ENCODE results near the gene RAB6A.

Gene RAB6A

GRCh38 chr11:73651252-73651651 is 109.6 kb downstream of the RAB6A start:
- POLR2A ChIA-PET = no interaction called here
- Histone ChIP-seq H3K4me3 (ENCODE audit: control insufficient read depth in 1 of 7, extremely low read depth in 1 of 7, insufficient read depth in 4 of 7, low read depth in 2 of 7, low read length in 6 of 7) (no peak overlapping the region), H3K27me3 (replicated peaks in 2 of 5; ENCODE audit: control insufficient read depth in 4 of 5, insufficient read depth in 5 of 5, low read length in 4 of 5) (peaks cover 0 to 1% (median 0%) of the 10 kb centered on the region in 5 experiments), H3K36me3 (ENCODE audit: control insufficient read depth in 4 of 4, insufficient read depth in 4 of 4, low read length in 3 of 4) (no peaks in the 10 kb centered on the region), H3K27ac (ENCODE audit: insufficient read depth in 1 of 2, low read depth in 1 of 2, low read length in 2 of 2, poor library complexity in 1 of 2, severe bottlenecking in 2 of 2) (no peak overlapping the region), H3K4me1 (ENCODE audit: control extremely low read depth in 1 of 4, control insufficient read depth in 4 of 4, insufficient read depth in 4 of 4, low read length in 3 of 4) (peaks cover 0 to 9% (median 2%) of the 10 kb centered on the region in 4 experiments), H3K9me3 (ENCODE audit: control extremely low read depth in 1 of 5, control insufficient read depth in 4 of 5, insufficient read depth in 2 of 5, low read depth in 1 of 5, low read length in 4 of 5) (no peaks in the 10 kb centered on the region)
- CTCF ChIA-PET = interaction anchor here (0.7 to 6.8 kb wide), 2 partner anchors 10 to 23 kb away, joined by 3 to 48 read pairs; no protein-coding TSS in a partner anchor
- 100% methylated on average over 4 of the region's 5 CpGs for WGBS (ENCODE audit: insufficient coverage)
- DNase-seq = no peak

- Histone ChIP-seq H3K27me3 (replicated peaks in 2 of 5; ENCODE audit: control insufficient read depth in 4 of 5, insufficient read depth in 5 of 5, low read length in 4 of 5) (peaks cover 0 to 7% (median 0%) of the 10 kb centered on the region in 5 experiments), H3K4me3 (ENCODE audit: control insufficient read depth in 1 of 7, extremely low read depth in 1 of 7, insufficient read depth in 4 of 7, low read depth in 2 of 7, low read length in 6 of 7) (no peak overlapping the region), H3K36me3 (ENCODE audit: control insufficient read depth in 4 of 4, insufficient read depth in 4 of 4, low read length in 3 of 4) (no peaks in the 10 kb centered on the region), H3K4me1 (ENCODE audit: control extremely low read depth in 1 of 4, control insufficient read depth in 4 of 4, insufficient read depth in 4 of 4, low read length in 3 of 4) (peaks cover 0 to 11% (median 4%) of the 10 kb centered on the region in 4 experiments), H3K27ac (ENCODE audit: insufficient read depth in 1 of 2, low read depth in 1 of 2, low read length in 2 of 2, poor library complexity in 1 of 2, severe bottlenecking in 2 of 2) (no peak overlapping the region), H3K9me3 (ENCODE audit: control extremely low read depth in 1 of 5, control insufficient read depth in 4 of 5, insufficient read depth in 2 of 5, low read depth in 1 of 5, low read length in 4 of 5) (no peaks in the 10 kb centered on the region)
- DNase-seq = no peak
- POLR2A ChIA-PET = no interaction called here
- WGBS (ENCODE audit: insufficient coverage) = 97% methylated on average over 14 of the region's 14 CpGs
- CTCF ChIA-PET = interaction anchor here (0.7 to 6.8 kb wide), 2 partner anchors 10 to 22 kb away, joined by 3 to 48 read pairs; no protein-coding TSS in a partner anchor
Observed at GRCh38 chr11:73650400-73650799, 110.5 kb downstream of the RAB6A start.

GRCh38 chr11:73649206-73649605 is 111.7 kb downstream of the RAB6A start:
- H3K36me3 ChIP-seq (ENCODE audit: control insufficient read depth in 4 of 4, insufficient read depth in 4 of 4, low read length in 3 of 4) = no peaks in the 10 kb centered on the region
- POLR2A ChIA-PET = no interaction called here
- no peak overlapping the region for H3K4me3 ChIP-seq (ENCODE audit: control insufficient read depth in 1 of 7, extremely low read depth in 1 of 7, insufficient read depth in 4 of 7, low read depth in 2 of 7, low read length in 6 of 7)
- CTCF ChIA-PET = interaction anchor here (6.8 kb wide), 1 partner anchor 12 kb away, joined by 48 read pairs; no protein-coding TSS in a partner anchor
- 91% methylated on average over 9 of the region's 9 CpGs for WGBS (ENCODE audit: insufficient coverage)
- no peak overlapping the region for H3K27ac ChIP-seq (ENCODE audit: insufficient read depth in 1 of 2, low read depth in 1 of 2, low read length in 2 of 2, poor library complexity in 1 of 2, severe bottlenecking in 2 of 2)
- peaks cover 0 to 7% (median 0%) of the 10 kb centered on the region in 5 experiments for H3K27me3 ChIP-seq (replicated peaks in 2 of 5; ENCODE audit: control insufficient read depth in 4 of 5, insufficient read depth in 5 of 5, low read length in 4 of 5)
- no peaks in the 10 kb centered on the region for H3K9me3 ChIP-seq (ENCODE audit: control extremely low read depth in 1 of 5, control insufficient read depth in 4 of 5, insufficient read depth in 2 of 5, low read depth in 1 of 5, low read length in 4 of 5)
- H3K4me1 ChIP-seq (ENCODE audit: control extremely low read depth in 1 of 4, control insufficient read depth in 4 of 4, insufficient read depth in 4 of 4, low read length in 3 of 4) = peaks cover 0 to 12% (median 5%) of the 10 kb centered on the region in 4 experiments
- no peak for DNase-seq

- CTCF ChIA-PET = interaction anchor here (0.5 to 6.8 kb wide), 4 partner anchors 12 to 907 kb away, joined by 3 to 48 read pairs (median 3); no protein-coding TSS in a partner anchor
- POLR2A ChIA-PET = no interaction called here
- Histone ChIP-seq H3K9me3 (ENCODE audit: control extremely low read depth in 1 of 5, control insufficient read depth in 4 of 5, insufficient read depth in 2 of 5, low read depth in 1 of 5, low read length in 4 of 5) (no peaks in the 10 kb centered on the region), H3K36me3 (ENCODE audit: control insufficient read depth in 4 of 4, insufficient read depth in 4 of 4, low read length in 3 of 4) (no peaks in the 10 kb centered on the region), H3K27ac (ENCODE audit: insufficient read depth in 1 of 2, low read depth in 1 of 2, low read length in 2 of 2, poor library complexity in 1 of 2, severe bottlenecking in 2 of 2) (no peak overlapping the region), H3K4me3 (ENCODE audit: control insufficient read depth in 1 of 7, extremely low read depth in 1 of 7, insufficient read depth in 4 of 7, low read depth in 2 of 7, low read length in 6 of 7) (no peak overlapping the region), H3K27me3 (replicated peaks in 2 of 5; ENCODE audit: control insufficient read depth in 4 of 5, insufficient read depth in 5 of 5, low read length in 4 of 5) (peaks cover 0 to 7% (median 0%) of the 10 kb centered on the region in 5 experiments), H3K4me1 (ENCODE audit: control extremely low read depth in 1 of 4, control insufficient read depth in 4 of 4, insufficient read depth in 4 of 4, low read length in 3 of 4) (peaks cover 0 to 12% (median 5%) of the 10 kb centered on the region in 4 experiments)
- DNase-seq = no peak
- 91% methylated on average over 6 of the region's 8 CpGs for WGBS (ENCODE audit: insufficient coverage)
Observed at GRCh38 chr11:73648571-73649046, 112.3 kb downstream of the RAB6A start.

GRCh38 chr11:73648121-73648520 is 112.8 kb downstream of the RAB6A start:
- peaks cover 0 to 12% (median 5%) of the 10 kb centered on the region in 4 experiments for H3K4me1 ChIP-seq (ENCODE audit: control extremely low read depth in 1 of 4, control insufficient read depth in 4 of 4, insufficient read depth in 4 of 4, low read length in 3 of 4)
- ChIA-PET POLR2A (no interaction called here), CTCF (interaction anchor here (0.5 to 6.8 kb wide), 4 partner anchors 13 to 908 kb away, joined by 3 to 48 read pairs (median 3); no protein-coding TSS in a partner anchor)
- no peaks in the 10 kb centered on the region for H3K9me3 ChIP-seq (ENCODE audit: control extremely low read depth in 1 of 5, control insufficient read depth in 4 of 5, insufficient read depth in 2 of 5, low read depth in 1 of 5, low read length in 4 of 5)
- over 99% methylated on average over 9 of the region's 9 CpGs for WGBS (ENCODE audit: insufficient coverage)
- H3K4me3 ChIP-seq (ENCODE audit: control insufficient read depth in 1 of 7, extremely low read depth in 1 of 7, insufficient read depth in 4 of 7, low read depth in 2 of 7, low read length in 6 of 7) = no peak overlapping the region
- no peak for DNase-seq
- no peak overlapping the region for H3K27ac ChIP-seq (ENCODE audit: insufficient read depth in 1 of 2, low read depth in 1 of 2, low read length in 2 of 2, poor library complexity in 1 of 2, severe bottlenecking in 2 of 2)
- H3K36me3 ChIP-seq (ENCODE audit: control insufficient read depth in 4 of 4, insufficient read depth in 4 of 4, low read length in 3 of 4) = no peaks in the 10 kb centered on the region
- peaks cover 0 to 7% (median 0%) of the 10 kb centered on the region in 5 experiments for H3K27me3 ChIP-seq (replicated peaks in 2 of 5; ENCODE audit: control insufficient read depth in 4 of 5, insufficient read depth in 5 of 5, low read length in 4 of 5)

- DNase-seq = peak; percentile 88 to 92 (median 92)
- Histone ChIP-seq H3K4me1 (ENCODE audit: control extremely low read depth in 1 of 4, control insufficient read depth in 4 of 4, insufficient read depth in 4 of 4, low read length in 3 of 4) (peaks cover 0 to 12% (median 5%) of the 10 kb centered on the region in 4 experiments), H3K27ac (ENCODE audit: insufficient read depth in 1 of 2, low read depth in 1 of 2, low read length in 2 of 2, poor library complexity in 1 of 2, severe bottlenecking in 2 of 2) (no peak overlapping the region), H3K9me3 (ENCODE audit: control extremely low read depth in 1 of 5, control insufficient read depth in 4 of 5, insufficient read depth in 2 of 5, low read depth in 1 of 5, low read length in 4 of 5) (no peaks in the 10 kb centered on the region), H3K4me3 (ENCODE audit: control insufficient read depth in 1 of 7, extremely low read depth in 1 of 7, insufficient read depth in 4 of 7, low read depth in 2 of 7, low read length in 6 of 7) (peak overlapping the region in 3 of 7 experiments; percentile 35 to 73 (median 52)), H3K36me3 (ENCODE audit: control insufficient read depth in 4 of 4, insufficient read depth in 4 of 4, low read length in 3 of 4) (no peaks in the 10 kb centered on the region), H3K27me3 (replicated peaks in 2 of 5; ENCODE audit: control insufficient read depth in 4 of 5, insufficient read depth in 5 of 5, low read length in 4 of 5) (peaks cover 0 to 7% (median 0%) of the 10 kb centered on the region in 5 experiments)
- 18% methylated on average over 20 of the region's 23 CpGs for WGBS (ENCODE audit: insufficient coverage)
- CTCF ChIA-PET = interaction anchor here (0.8 to 6.8 kb wide), 5 partner anchors 13 to 240 kb away, joined by 3 to 48 read pairs (median 3); no protein-coding TSS in a partner anchor
- POLR2A ChIA-PET = no interaction called here
Observed at GRCh38 chr11:73647459-73648100, 113.3 kb downstream of the RAB6A start.

Data from common myeloid progenitor, CD34-positive (primary cell).